GM18868 (cell line): ENCODE data around the gene COA8.

Experiments
- ATAC-seq: cut with Tn5 transposase; IDR thresholded peaks from one replicate; pipeline ENCODE4 v1.9.1; 2021; ENCODE audit warnings: mild to moderate bottlenecking, moderate library complexity; ENCODE audit not compliant: unreplicated experiment

COA8 gene

DNA sequence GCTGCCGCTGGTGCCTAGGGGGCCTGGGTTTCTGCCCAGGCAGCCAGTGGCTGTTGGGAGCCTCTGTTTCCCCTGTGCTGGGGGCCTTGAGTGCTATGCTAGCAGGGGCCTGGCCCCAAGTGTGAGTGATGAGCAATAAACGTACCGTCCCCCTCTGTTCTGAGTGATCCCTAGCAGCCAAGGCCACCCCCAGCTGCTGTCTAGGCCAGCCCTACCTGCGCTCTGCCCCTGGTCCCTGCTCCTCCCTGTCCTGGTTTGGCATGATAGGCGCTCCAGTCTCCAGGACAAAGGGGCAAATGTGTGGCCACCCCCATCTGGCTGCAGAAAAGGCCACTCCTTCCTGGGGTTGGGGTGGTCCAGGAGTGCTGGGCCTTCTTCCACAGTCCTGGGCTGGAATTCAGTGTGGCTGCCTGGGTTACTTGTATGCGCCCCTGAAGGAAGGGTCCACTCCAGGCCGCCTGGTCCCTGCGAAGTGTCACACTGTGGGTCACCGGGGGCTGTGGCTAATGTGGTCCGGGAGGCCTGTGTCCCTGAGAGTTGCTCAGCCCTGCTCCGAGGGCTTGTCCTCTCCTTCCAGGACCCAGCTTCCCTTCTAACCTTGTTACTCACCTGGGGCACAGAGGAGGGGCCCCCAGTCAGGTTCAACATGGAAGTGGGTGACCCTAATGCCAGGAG, 26.7 kb upstream of the COA8 start:
- ATAC-seq = no peak

DNA sequence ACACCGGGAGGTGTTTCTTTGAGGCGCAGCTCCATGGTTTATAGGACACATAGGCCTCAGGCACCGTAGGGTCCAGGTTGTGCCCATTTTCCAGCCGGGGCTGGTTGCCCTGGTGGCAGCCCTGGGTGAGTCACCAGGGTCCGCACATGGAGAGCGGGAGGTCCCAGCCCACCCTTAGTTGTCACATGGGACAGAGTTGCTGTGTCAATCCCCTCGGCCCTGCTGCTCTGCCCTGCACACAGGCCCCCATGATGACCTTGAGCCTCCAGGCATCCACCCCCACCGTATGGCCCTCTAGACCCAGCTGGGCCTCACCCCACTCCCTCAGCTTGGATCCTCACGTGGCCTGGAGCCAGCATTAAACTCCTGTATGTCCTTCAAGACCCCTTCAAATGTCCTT, 26.1 kb upstream of the COA8 start:
- ATAC-seq = no peak

DNA sequence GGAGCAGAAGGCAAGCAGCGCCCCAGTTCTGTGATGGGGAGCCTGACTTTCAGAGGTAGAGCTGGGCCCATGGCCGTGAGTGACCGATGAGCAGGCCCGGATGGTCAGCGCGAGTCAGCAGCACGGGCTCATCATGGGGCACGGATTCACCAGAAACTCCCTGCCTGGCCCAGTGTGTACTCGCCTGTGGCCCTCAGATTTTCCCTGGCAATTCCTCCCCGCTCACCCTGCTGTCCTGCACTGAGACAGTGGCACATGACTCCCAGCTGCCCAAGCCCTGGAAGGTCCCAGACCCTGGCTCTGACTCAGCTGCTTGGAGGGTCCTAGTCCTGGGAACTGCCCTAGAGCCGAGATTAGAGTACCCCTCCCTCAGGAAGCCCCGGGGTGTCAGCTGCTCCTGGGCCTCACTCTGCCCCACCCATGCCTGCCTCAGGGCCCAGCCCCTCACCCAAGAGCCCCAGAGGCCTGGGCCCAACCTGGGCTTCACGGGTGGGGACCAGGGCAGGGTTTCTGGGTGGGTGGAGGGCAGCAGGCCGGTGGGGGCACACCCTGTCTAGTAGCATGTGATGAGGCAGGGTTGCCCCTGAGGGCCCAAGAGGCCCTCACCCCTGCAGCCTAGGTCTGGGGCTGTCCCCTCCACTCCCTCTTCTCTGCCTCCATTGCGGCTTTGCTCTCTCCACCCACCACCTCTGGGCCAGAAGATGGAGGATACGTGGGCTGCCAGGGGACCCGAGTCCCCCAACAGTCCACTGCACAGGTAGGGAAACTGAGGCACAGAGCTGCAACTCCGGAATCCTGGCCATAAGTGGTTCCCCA, 25.4 kb upstream of the COA8 start:
- no peak for ATAC-seq

DNA sequence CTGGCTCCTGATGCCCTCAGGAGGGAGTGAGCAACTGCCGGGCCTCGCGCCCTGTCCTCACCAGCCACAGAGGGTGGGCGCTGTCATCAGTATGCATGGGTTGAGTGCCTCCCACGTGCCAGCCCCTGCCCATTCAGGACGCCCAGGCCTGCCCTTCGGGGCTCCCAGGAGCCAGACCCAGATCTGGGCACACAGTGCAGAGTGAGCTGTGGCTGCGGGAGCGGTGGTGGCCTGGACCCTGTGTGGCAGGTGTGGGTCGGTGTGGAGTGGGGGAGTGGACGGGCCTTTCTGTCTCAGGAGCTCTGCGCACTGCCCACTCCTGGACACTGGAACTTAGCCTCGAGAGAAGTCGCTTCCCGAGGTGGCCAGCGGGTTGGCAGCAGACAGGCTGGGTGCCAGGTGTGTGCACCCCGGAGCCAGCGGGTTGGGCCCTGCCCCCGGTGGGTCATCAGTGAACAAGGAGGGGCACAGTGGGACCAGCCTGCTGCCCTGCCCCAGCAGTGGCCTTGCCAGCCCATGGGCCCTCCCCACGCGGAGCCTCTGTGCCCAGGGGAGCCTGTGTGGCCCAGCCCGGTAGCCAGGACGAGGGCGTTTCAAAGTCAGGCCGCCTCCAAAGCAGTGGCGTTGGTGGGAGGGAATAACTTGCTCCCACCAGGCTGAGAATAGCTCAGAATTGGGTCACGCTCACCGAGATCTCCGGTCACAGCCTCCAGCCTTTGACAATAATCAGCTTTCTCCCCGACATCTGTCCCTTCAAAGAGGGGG, 24.3 kb upstream of the COA8 start:
- no peak for ATAC-seq

DNA sequence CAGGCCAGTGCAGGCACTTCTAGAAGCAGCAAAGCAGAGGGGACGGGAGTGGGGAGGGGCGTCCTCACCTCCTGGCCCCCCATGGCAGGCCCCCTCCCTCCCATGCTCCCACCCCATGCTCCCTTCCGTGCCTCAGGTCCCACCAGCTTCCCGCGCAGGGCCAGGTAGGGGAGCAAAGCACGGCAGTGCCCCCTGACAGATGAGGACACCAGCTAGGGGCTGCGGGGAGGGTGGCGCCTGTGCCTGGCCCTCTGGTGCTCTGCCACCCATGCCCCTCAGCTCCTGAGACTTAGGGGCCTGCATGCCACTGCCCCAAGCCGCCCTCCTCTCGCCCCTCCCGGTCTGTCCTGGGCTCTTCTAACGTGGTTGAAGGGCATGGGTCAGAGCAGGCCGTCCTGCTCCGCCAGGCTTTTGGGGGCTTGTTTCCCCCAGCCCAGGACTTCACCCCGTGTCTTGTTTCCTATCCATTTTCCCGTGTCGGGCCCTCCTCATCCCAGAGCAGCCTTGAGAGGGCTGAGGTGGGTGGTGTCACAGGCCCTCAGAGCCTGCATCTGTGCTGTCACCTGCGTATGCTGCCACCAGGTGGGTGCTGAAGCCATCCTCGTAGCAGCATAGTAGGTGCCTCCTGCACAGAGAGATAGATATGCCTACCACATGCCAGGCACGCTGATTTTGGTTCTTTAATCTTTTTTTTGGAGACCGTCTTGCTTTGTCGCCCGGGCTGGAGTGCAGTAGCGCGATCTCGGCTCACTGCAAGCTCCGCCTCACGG, 23.5 kb upstream of the COA8 start:
- no peak for ATAC-seq

DNA sequence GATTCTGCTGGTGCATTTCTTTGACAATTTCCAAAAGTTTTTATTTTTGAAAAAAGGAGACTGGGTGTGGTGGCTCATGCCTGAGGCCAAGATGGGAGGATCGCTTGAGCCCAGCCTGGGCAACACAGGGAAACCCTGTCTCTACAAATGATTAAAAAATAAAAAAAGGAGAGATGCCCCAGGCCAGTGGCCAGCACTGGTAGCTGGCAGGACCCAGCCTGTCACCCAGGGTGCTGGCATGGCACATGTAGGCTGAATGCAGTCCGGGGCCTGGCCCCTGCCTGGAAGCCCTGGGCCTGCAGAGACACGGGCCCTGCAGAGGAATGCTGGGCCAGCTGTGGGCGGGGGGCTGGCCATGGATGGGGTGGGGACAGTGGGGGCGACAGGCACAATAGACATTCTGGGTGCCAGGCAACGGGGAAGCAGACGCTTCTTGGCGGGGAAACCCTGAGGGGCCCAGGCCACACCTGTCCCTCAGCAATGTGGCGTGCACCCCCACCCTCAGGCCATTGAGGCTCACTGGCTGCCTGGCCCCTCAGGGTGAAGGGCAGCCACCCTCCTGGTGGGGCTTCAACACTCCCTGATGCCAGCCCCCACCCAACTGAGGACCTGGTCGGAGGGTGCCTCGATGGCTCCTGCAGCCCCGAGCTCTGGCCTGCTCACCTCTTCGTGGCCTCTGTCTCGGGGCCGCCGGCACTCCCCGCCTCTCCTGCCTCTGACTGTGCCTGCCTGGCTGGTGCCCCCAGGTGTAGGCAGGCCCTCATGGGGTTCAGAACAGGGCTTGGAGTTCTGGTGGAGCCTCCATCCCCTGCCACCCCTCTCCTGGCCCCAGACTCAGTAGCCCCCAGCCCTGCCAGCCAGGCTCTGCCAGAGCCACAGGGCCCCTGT, 21.7 kb upstream of the COA8 start:
- ATAC-seq = no peak

DNA sequence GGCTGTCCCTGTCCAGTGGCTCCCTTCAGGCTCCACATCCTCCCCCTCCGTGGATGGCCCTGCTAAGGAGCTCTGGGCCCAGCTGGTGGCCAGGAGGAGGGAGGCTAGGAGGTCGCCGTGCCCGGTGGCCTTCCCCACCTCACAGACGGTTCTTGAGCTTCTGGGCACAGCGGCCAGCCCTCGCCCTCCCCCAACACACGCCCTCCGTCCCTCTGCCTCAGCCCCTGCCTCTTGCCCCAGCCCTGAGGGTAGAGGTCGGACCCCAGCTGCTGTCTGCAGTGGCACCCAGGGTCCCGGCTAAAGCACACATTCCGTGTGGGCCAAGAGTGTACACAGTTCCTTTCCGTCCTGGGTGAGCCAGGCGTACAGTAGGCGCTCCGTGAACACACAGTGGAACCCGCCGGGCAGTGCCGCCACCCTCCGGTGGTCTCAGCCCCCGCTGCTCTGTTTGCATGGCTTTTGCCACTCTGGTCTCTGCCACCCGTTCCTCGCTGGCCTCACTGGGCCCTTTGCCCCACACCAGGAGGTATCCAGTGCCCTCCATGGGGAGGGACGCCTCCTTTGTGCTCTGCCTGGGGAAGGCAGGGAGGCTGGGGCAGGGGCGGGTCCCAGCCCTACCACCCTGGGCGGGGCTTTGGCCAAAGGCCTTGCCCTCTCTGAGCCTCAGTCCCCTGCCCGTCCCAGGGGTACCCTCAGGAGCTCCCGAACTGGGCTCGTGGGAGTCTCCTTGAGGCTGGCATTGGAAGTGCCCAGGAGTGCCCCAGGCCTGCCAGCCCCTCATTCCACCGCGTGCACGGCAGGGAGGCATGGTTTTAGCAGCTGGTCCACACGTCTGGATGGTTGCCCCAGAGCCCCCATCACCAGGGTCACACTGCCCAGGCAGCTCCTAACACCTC, 20.8 kb upstream of the COA8 start:
- ATAC-seq = no peak

DNA sequence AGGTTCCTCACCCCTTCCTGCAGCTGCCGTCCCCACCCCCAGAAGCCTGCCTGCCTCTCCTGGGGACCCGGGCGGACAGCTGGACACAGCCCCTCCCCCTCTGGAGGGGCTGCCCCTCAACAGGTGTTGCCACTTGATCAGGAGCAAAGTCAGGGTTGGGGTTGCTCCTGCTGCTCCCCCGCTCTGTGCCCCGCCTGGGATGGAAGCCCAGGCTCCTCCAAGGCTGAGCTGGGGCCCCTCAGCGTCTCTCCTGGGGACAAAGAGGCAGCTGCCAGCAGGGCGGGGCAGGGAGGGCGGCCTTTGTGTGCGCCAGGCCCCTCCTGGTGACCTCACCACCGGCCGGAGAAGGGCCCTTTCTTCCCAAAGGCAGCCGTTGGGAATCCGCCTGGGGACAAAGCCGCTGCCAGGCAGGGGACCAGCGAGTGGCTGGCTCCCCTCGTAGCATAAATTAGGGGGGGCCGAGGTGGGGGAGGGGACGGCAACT, 20.1 kb upstream of the COA8 start:
- ATAC-seq = no peak

DNA sequence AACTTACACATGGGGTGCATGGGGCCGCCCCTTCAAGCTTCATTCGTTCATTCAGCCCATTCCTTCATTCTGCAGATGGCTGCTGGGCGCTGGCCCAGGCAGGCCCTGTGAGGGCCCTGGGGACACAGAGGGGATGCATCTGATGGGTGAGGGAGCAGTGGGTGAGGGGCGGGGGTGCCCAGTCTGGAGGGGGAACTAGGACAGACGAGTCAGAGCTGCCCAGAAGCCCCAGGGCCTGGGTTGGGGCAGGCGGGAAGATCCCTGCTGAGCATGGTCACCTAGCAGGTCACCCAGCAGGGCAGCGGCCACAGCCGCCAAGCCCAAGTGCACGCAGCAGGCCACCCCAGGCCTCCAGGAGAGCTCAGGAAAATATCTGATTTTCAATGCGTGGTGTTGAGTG, 19.6 kb upstream of the COA8 start:
- ATAC-seq = no peak

DNA sequence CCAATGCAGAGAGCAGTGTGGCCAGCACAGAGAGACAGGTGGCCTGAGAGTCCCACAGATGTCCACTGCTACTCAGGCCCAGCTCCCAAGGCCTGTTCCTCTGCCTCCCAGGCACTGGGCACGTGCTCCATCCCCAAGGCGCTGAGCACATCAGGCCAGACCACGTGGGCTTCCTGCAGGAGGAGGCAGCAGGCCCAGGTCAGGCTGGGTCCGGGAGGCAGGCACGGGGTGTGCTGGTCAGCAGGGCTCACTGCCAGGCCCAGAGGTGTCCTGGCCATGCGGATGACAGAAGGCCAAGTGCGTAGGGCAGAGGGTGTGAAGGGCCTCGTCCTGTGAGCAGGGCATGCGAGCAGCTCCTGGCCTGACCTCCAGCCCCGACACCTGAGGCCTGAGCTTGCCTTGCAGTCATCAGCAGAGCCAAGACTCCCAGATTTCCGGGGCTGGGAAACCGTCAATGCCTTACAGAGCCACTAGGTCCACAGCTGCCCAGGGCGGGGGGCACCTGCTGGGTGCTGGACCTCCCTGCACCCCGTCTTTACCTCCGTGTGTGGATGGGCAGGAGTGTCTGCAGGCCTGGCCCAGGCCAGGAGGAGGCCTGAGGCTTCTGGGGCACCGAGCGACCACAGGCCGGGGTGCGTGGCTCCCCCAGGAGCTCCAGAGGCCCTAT, 18.9 kb upstream of the COA8 start:
- no peak for ATAC-seq

DNA sequence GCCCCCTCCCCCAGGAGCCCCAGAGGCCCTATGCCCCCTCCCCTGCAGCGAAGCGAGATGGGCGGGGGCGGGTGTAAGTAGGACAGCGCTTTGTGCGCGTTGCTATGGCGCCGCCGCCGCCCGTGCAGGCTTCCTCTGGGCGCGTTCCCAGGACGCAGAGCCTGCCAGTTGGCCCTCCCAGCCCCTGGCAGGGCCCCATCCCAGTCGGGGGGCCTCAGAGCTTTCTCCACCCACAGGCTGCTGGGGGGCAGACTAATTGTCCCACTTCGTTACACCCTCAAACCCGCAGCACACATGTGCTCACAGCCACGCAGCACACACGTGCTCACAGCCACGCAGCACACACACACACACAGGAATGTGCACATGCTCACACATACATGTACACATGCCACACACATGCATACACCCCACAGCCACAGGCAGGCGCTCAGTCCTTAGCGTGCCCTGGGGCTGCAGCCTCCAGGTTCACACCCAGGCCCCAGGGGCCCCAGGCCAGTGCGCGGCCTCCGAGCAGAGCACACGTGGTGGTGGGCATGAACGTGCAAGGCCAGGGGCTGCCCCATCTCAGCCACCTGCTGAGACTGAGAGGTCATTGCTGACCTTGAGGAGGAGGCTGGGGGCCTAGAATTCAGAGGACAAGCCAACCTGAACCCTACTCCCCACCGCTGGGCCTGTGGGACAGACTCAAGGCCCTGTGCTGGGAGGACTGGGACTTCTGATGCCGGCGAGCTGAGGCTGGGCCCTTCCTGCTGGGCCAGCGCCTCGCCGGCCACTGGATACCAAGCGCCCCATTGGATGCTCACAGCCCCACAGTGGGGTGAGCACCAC, 18.2 kb upstream of the COA8 start:
- no peak for ATAC-seq

DNA sequence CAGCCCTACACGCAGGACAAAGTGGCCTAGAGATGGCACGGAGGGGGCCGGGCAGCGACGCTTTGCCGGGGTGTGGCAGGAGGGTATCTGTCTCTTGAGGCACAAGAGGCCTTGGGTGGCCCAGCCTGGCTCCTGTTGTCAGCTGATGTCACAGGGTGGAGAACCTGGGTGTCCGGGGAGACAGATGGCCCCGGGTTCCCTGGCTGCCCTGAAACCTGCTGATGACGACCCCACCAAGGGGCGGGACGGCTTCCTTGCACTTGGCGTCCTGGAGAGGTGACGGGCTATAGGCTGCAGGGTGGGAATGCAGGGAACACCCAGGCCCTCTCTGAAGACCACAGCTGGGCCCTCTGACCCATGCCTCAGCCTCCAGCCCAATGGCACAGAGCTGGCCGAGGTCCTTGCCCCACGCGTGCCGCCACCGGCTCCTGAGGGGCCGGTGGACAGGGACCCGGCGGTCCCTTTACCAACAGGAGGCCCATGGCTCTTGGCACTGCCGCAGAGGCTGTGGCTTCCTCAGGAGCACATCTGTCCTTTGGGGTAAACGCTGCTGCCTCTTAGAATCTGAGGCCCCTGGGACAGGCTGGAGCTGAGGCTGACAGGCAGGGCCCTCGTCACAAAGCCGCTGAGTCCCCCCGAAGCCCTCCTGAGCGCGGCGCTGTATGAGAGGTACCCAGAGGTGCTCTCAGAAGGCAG, 17.4 kb upstream of the COA8 start:
- no peak for ATAC-seq

DNA sequence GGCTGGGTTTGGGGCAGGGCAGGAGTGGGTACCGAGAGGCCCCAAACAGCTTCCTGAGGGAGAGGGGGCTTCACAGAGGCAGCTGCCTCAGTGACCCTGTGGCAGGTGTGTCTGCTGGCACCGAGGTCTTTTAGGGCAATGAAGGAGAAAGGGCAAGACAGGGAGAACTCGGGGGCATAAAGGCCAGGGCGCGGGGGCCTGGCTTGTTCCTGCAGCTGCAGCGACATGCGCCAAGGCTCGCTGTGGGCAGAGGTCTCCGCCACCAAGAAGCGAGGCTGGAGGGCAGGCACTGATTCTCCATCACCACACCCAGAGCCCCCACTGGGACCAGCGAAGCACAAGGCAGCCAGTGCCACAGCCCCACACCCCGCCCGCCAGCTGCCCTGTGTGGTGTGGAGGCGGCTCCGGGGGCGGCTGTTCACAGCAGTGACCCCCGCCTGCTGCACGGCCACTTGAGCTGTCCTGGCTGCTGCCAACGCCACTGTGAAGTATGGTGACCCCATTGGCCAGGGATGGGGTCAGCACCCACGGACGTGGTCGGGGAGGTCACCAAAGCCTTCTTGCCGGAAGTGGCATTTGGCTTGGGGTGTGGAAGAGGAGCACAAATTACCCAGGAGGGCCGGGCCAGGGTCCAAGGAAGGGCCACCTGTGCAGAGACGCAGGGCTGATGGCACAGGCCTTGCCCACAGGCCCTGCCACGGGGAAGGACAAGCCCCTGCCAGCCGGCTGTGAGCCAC, 16.7 kb upstream of the COA8 start:
- ATAC-seq = no peak

DNA sequence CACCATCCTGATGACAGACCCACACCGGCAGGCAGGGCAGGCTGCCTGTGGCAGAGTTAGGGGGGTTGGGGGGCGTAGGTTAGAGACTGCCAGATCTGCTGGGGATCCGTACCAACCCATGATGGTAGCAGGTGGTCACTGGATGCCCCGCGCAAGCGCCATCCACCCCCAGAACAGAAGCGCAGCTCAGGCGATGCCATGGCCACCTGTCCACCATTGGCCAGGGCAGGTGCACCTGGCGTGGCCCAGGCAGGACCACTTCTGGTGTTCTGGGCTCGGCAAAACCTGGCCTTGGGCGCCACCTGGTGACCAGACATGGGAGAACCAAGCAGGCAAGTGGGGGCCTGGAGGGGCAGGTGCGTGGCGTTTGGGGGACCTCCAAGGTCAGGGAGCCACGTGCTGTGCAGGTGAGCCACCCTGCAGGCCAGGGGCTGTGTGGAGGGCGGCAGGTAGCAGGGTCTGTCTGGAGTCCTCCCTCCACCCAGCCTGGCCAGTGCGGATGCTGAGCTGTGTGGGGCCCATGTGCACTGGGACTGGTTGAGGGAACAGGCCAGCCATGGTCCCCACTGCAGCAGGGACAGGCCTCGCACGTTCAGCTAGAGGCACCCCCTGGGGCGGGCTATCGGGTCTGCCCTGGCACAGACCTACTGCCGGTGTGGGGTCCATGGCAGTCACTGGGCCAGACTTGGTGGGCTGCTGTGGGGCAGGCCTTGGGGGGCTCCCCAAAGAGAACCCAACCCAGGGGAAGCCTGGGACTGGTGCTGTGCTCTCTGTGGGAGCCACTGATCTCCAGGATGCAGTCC, 15.9 kb upstream of the COA8 start:
- peak; percentile 57 for ATAC-seq

DNA sequence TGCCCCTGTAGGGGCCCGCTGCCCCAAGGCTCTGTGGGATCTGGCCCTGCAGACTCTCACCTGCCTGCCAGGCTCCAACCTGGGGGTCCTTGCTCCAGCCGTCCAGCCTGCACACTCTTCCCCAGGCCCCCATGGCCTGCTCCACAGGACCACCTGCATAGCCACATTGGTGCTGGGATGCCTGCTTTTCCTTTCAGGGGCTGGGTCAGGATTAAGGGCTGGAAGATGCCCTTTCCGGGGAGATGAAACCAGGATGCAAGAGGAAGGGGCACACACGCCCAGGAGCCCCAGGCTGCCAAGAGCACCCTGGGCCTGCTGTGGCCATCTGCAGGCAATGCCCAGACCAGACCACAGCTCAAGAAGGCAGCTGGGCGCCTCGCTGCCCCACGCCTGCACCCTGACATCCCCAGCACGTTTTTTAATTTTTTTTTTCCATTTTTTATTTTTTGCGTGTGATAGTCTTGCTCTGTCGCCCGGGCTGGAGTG, 15.3 kb upstream of the COA8 start:
- ATAC-seq = no peak
